Measurements from ENCODE around the gene SH3PXD2A.

SH3PXD2A gene

GRCh38 chr10:103564116-103564501, 291.3 kb downstream of the SH3PXD2A start:
- no peak for DNase-seq (ENCODE audit: low spot score)

- no peak for DNase-seq (ENCODE audit: low spot score)
Observed at GRCh38 chr10:103563231-103564115, 291.9 kb downstream of the SH3PXD2A start.

GRCh38 chr10:103562383-103562782, 293.0 kb downstream of the SH3PXD2A start:
- DNase-seq (ENCODE audit: low spot score), result no peak

- no peak for DNase-seq (ENCODE audit: low spot score)
Observed at GRCh38 chr10:103560886-103561285, 294.5 kb downstream of the SH3PXD2A start.

- no peak for DNase-seq (ENCODE audit: low spot score)
Observed at GRCh38 chr10:103559776-103560175, 295.6 kb downstream of the SH3PXD2A start.

GRCh38 chr10:103558911-103559310, 296.5 kb downstream of the SH3PXD2A start:
- no peak for DNase-seq (ENCODE audit: low spot score)

- DNase-seq (ENCODE audit: low spot score), result no peak
Observed at GRCh38 chr10:103557455-103557854, 297.9 kb downstream of the SH3PXD2A start.

GRCh38 chr10:103556383-103557007, 298.9 kb downstream of the SH3PXD2A start:
- no peak for DNase-seq (ENCODE audit: low spot score)

GRCh38 chr10:103555712-103556111, 299.7 kb downstream of the SH3PXD2A start:
- DNase-seq (ENCODE audit: low spot score), result no peak

GRCh38 chr10:103555325-103555649, 300.1 kb downstream of the SH3PXD2A start:
- no peak for DNase-seq (ENCODE audit: low spot score)

GRCh38 chr10:103554488-103555324, 300.7 kb downstream of the SH3PXD2A start:
- DNase-seq (ENCODE audit: low spot score), result peak; percentile 86

GRCh38 chr10:103553743-103554487, 301.5 kb downstream of the SH3PXD2A start:
- no peak for DNase-seq (ENCODE audit: low spot score)

- no peak for DNase-seq (ENCODE audit: low spot score)
Observed at GRCh38 chr10:103552856-103553742, 302.3 kb downstream of the SH3PXD2A start.

- no peak for DNase-seq (ENCODE audit: low spot score)
Observed at GRCh38 chr10:103551619-103552602, 303.5 kb downstream of the SH3PXD2A start.

- no peak for DNase-seq (ENCODE audit: low spot score)
Observed at GRCh38 chr10:103550229-103550628, 305.1 kb downstream of the SH3PXD2A start.

GRCh38 chr10:103549349-103549685, 306.1 kb downstream of the SH3PXD2A start:
- no peak for DNase-seq (ENCODE audit: low spot score)

GRCh38 chr10:103548581-103549348, 306.6 kb downstream of the SH3PXD2A start:
- DNase-seq (ENCODE audit: low spot score), result no peak

GRCh38 chr10:103548006-103548405, 307.4 kb downstream of the SH3PXD2A start:
- DNase-seq (ENCODE audit: low spot score), result no peak
